Gastroesophageal sphincter (tissue), 4 donors: ENCODE measurements around the gene MGRN1. TPM values are rescaled to one million over a fixed set of nuclear protein-coding genes. Genes with fewer than 3 reads are reported as not detected.

ENCODE experiments used
- ATAC-seq: fragments of 150-250 bp; one replicate; pipeline ENCODE4 v1.9.1; 2016; ENCODE audit warnings: mild to moderate bottlenecking, moderate library complexity
- H3K27ac ChIP-seq, 4 donors: fragments of 200-600 bp; sonication (generic) in 3 of 4; 1 replicate in 3 of 4; 2 replicates in 1 of 4; pipeline ENCODE4 v1.5.1; 2016 to 2019
- H3K27me3 ChIP-seq: fragments of 200-600 bp; sonication (generic); one replicate; pipeline ENCODE4 v1.5.1; 2019
- H3K36me3 ChIP-seq, 2 donors: fragments of 200-600 bp; sonication (generic); one replicate each; pipeline ENCODE4 v1.5.1; 2019; ENCODE audit warnings: control low read depth in 1 of 2
- H3K4me1 ChIP-seq, 3 donors: fragments of 200-600 bp; sonication (generic); 1 replicate in 2 of 3; 2 replicates in 1 of 3; pipeline ENCODE4 v1.5.1; 2016 to 2019; ENCODE audit warnings: control low read depth in 2 of 3
- H3K4me3 ChIP-seq, 2 donors: fragments of 200-600 bp; sonication (generic); one replicate each; pipeline ENCODE4 v1.5.1; 2019; ENCODE audit warnings: mild to moderate bottlenecking in 1 of 2, moderate library complexity in 1 of 2
- H3K9me3 ChIP-seq, 3 donors: fragments of 200-600 bp; sonication (generic); one replicate each; pipeline ENCODE4 v1.5.1; 2017 to 2019; ENCODE audit warnings: control low read depth in 2 of 3
- EP300 ChIP-seq: sonication (generic); formaldehyde crosslinking; IDR thresholded peaks from one replicate; pipeline ENCODE4 v1.6.1; 2017; ENCODE audit warnings: antibody characterized with exemption, mild to moderate bottlenecking
- POLR2A ChIP-seq, 2 donors: fragments of 450-650 bp; IDR thresholded peaks; one replicate each; pipeline ENCODE4 v1.6.1; 2017; ENCODE audit warnings: antibody characterized with exemption in 2 of 2, mild to moderate bottlenecking in 2 of 2, moderate library complexity in 1 of 2
- POLR2AphosphoS5 ChIP-seq: sonication (generic); formaldehyde crosslinking; IDR thresholded peaks from one replicate; pipeline ENCODE4 v1.6.1; 2017; ENCODE audit warnings: antibody characterized with exemption
- WGBS, 2 donors: methylation state at CpG; one replicate each; pipeline ENCODE4 v1.1.5; 2018; ENCODE audit warnings: low coverage in 1 of 2; 5-methylcytosine and 5-hydroxymethylcytosine counted together
- total RNA-seq, 4 donors: library from RNA; depleted of rRNA; stranded (reverse); fragments of >200 nt; gene quantifications; one replicate each; pipeline ENCODE4 v1.1.0, GENCODE V29; 2016
- TF ChIP-seq, protein P1 (sequence below), 4 experiments: fragments of 200-600 bp in 2 of 4; fragments of 450-650 bp in 2 of 4; sonication (generic) in 1 of 4; IDR thresholded peaks; one replicate each; pipeline ENCODE4 v1.5.1; 2017 to 2019; ENCODE audit warnings: antibody characterized with exemption in 4 of 4, mild to moderate bottlenecking in 2 of 4, moderate library complexity in 2 of 4

The MGRN1 gene
- total RNA-seq, 4 donors from 2014 or later = 29.2 to 67.0 (median 40.5) TPM

DNA sequence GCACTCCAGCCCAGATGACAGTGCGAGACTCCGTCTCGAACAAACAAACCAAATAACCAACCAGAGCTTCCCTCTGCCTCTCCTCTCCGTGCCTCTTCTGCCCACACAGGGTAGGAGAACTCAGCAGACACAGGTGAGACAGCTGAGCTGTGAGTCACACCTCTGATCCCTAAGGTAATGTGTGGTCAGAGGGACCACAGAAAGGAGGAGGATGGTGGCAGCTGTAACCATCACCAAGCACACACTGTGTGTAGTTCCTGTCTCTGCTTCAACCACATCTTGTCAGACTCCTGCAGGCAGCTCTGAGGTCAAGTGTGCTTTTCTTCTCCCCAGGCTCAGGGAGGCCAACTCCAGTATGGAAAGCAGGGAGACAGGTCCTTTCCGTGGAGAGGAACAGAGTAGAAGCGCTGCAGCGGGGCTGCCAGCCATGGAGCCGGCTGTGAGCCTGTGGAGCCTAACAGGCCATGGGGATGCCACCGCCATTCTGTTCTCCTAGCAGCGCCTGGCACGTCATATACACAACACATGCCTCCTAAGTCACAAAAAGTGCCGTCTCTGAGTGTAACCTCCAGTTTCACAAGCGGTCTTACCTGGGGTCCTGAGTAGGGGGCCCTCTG, 75.9 kb downstream of the MGRN1 start:
- 86 to 90% methylated on average over 6 to 7 of the region's 13 CpGs for WGBS, 2 donors
- ATAC-seq = no peak
- peaks cover 0 to 19% (median 5%) of the 10 kb centered on the region in 3 donors for H3K4me1 ChIP-seq
- no peaks in the 10 kb centered on the region for H3K27me3 ChIP-seq
- H3K4me3 ChIP-seq = no peak overlapping the region
- H3K27ac ChIP-seq = no peak overlapping the region
- H3K9me3 ChIP-seq = no peaks in the 10 kb centered on the region
- TF ChIP-seq POLR2AphosphoS5 (no peak), EP300 (no peak), POLR2A (IDR thresholded peaks at IDR 0.05) (no peak)
- TF ChIP-seq, protein P1, sequence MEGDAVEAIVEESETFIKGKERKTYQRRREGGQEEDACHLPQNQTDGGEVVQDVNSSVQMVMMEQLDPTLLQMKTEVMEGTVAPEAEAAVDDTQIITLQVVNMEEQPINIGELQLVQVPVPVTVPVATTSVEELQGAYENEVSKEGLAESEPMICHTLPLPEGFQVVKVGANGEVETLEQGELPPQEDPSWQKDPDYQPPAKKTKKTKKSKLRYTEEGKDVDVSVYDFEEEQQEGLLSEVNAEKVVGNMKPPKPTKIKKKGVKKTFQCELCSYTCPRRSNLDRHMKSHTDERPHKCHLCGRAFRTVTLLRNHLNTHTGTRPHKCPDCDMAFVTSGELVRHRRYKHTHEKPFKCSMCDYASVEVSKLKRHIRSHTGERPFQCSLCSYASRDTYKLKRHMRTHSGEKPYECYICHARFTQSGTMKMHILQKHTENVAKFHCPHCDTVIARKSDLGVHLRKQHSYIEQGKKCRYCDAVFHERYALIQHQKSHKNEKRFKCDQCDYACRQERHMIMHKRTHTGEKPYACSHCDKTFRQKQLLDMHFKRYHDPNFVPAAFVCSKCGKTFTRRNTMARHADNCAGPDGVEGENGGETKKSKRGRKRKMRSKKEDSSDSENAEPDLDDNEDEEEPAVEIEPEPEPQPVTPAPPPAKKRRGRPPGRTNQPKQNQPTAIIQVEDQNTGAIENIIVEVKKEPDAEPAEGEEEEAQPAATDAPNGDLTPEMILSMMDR (IDR thresholded peaks at IDR 0.05) = no peak
- H3K36me3 ChIP-seq = peaks cover 0 to 100% of the 10 kb centered on the region in 2 donors

DNA sequence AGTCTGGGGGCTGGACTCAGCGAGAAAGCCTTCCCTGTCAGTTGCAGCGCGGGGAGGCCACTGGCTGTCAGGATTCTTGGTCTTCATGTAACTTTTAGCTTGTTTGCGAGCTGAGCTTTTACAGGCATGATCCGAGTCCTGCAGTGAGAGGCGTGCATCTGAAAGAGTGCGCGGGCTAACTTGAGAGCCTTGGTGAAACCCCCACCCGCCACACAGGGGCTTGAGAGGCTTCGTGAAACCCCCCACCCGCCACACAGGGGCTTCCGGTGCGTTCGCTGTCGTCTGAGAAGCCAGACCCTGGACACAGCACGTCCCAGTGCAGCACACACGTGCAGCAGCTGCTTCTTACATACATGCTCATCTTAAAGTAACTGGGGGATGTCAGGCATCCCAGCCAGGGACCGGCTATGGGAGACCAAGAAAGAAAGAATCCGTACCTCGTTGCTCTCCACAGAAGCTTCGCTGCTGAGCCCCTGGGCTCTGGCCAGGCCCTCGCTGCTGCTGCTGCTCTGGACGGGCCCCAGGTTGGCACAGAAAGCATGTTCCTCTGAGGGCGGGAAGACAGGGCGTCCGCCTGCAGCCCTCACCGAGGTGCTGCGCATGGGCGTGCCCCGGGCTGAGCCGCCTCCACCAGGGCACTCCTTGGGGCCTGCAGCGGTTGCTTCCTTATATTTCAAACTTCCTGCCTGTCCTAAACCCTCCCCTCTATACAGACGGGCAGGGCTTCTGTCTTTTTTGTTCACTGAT, 76.5 kb downstream of the MGRN1 start:
- TF ChIP-seq POLR2A (IDR thresholded peaks at IDR 0.05) (no peak), EP300 (no peak), POLR2AphosphoS5 (no peak)
- TF ChIP-seq, protein P1 (IDR thresholded peaks at IDR 0.05) = no peak
- no peak for ATAC-seq
- no peaks in the 10 kb centered on the region for H3K9me3 ChIP-seq
- no peaks in the 10 kb centered on the region for H3K27me3 ChIP-seq
- H3K4me1 ChIP-seq = peaks cover 0 to 12% (median 5%) of the 10 kb centered on the region in 3 donors
- H3K4me3 ChIP-seq = no peak overlapping the region
- no peak overlapping the region for H3K27ac ChIP-seq
- 86% methylated on average over 9 of the region's 33 CpGs; no CpG with 5 or more reads in 1 of the 2 donors for WGBS, 2 donors
- peaks cover 0 to 96% of the 10 kb centered on the region in 2 donors for H3K36me3 ChIP-seq

DNA sequence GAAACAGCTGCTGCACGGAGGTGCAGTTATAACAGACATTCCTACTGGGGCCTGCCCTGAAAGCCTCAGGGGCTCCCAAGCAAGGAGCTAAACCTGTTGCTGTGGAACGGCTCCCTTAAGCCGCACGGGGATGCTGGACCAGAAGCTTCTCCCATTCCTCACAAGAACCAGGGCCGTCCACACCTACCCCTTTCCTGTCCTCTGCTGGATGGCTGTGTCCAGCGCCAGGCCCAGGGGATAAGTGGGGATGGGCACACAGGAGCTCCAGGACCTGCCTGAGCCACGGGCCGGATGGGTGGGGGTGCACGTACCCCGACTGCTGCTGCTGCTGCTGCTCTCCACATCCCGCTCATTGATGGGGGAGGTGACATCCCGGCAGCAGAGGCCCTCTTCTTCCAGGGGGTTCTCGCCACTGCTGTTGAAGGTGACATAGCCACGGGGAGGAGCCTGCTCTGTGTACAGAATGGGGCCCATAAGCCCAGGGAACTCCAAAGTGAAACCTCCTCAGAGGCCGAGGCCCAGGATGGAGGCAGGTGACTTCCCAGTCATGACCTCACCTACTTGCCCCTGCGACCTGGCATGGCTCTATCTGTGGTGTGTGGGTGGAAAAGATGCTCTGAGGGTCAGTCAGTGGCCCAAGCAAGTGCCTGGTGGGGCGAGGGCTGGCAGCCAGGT, 77.3 kb downstream of the MGRN1 start:
- 100% methylated on average over 2 of the region's 17 CpGs; no CpG with 5 or more reads in 1 of the 2 donors for WGBS, 2 donors
- Histone ChIP-seq H3K27me3 (no peaks in the 10 kb centered on the region), H3K4me3 (no peak overlapping the region), H3K4me1 (peaks cover 0 to 4% (median 0%) of the 10 kb centered on the region in 3 donors), H3K9me3 (no peaks in the 10 kb centered on the region), H3K27ac (no peak overlapping the region), H3K36me3 (peaks cover 0 to 96% of the 10 kb centered on the region in 2 donors)
- ATAC-seq = no peak
- TF ChIP-seq EP300 = no peak

DNA sequence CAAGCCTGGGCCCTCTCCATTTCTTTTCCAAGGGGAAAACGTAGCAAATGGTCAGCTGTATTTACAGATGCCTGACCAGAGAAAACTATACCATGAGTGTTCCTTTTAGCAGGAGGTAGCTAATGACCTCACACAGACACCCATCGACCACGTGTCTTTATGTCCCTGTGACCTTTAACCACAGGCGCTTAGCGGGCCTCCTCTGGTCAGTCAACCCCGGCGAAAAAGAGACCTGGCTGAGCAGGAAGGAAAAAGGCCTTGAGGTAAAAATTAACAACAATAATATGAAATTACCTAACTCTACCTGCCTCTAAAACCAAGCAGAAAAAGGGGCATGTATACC, 77.8 kb downstream of the MGRN1 start:
- TF ChIP-seq EP300 (no peak), POLR2AphosphoS5 (no peak), POLR2A (IDR thresholded peaks at IDR 0.05) (no peak)
- TF ChIP-seq, protein P1 (IDR thresholded peaks at IDR 0.05) = no peak
- 59 to 85% methylated on average over 6 to 7 of the region's 7 CpGs for WGBS, 2 donors
- Histone ChIP-seq H3K9me3 (no peaks in the 10 kb centered on the region), H3K27me3 (no peaks in the 10 kb centered on the region), H3K27ac (no peak overlapping the region), H3K36me3 (peaks cover 0 to 96% of the 10 kb centered on the region in 2 donors), H3K4me3 (no peak overlapping the region), H3K4me1 (no peaks in the 10 kb centered on the region)
- no peak for ATAC-seq

DNA sequence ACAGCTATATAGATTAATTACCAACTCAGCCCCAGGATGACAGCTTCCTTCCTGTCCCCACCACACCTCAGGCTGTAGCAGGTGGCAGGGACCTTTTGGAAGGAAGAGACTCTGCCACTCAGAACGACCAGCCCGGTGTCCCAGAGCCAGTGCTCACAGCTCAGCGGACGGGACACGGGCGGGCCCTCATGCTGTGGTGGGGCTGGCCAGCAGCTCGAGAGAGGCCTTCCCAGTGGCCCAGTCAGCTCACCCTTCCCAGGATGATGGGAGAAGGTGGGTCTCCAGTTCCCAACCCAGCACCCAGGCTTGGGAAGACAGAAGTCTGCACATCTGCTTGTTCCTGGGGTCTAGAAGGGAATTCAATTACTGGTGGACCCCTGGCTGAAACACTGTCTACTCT, 79.3 kb downstream of the MGRN1 start:
- WGBS, 2 donors = no CpG with 5 or more reads among the region's 7 CpGs
- TF ChIP-seq, protein P1 (IDR thresholded peaks at IDR 0.05) = no peak
- TF ChIP-seq EP300 (no peak), POLR2A (IDR thresholded peaks at IDR 0.05) (no peak), POLR2AphosphoS5 (no peak)

More for the DNA sequence above, 79.3 kb downstream of the MGRN1 start:
- Histone ChIP-seq H3K4me1 (no peaks in the 10 kb centered on the region), H3K27ac (no peak overlapping the region), H3K27me3 (no peaks in the 10 kb centered on the region), H3K36me3 (peaks cover 0 to 92% of the 10 kb centered on the region in 2 donors), H3K9me3 (no peaks in the 10 kb centered on the region), H3K4me3 (no peak overlapping the region)
- no peak for ATAC-seq
